Heart right ventricle (tissue), 16 donors: ENCODE measurements around the gene CFTR. TPM values are rescaled to one million over a fixed set of nuclear protein-coding genes. Genes with fewer than 3 reads are reported as not detected.
"Not testable (repeated sequence)": the region's sequence is repeated elsewhere in the genome, so short reads cannot be mapped to it uniquely, and the experiment has no call there.

Source experiments
- ATAC-seq, 8 donors: fragments of 200-7000 bp; cut with Tn5 transposase; one replicate each; pipeline ENCODE4 v1.9.1; 2020; ENCODE audit warnings: mild to moderate bottlenecking in 8 of 8, moderate library complexity in 8 of 8, moderate number of reproducible peaks in 1 of 8
- DNase-seq, 2 donors: peaks; one replicate each; pipeline ENCODE4 v3.0.0-alpha.2; 2020
- H3K27ac ChIP-seq, 10 donors: fragments of 200-600 bp; sonication (generic) in 2 of 10; one replicate each; pipeline versions ENCODE4 v1.5.0 to v1.8.0; 2020 to 2022; ENCODE audit warnings: mild to moderate bottlenecking in 3 of 10
- H3K27me3 ChIP-seq, 7 donors: fragments of 200-600 bp; one replicate each; pipeline ENCODE4 v1.8.0; 2021 to 2022; ENCODE audit warnings: mild to moderate bottlenecking in 2 of 7
- H3K36me3 ChIP-seq, 9 donors: fragments of 200-600 bp; sonication (generic) in 1 of 9; one replicate each; pipeline versions ENCODE4 v1.5.0 to v1.8.0; 2020 to 2022; ENCODE audit warnings: mild to moderate bottlenecking in 2 of 9
- H3K4me1 ChIP-seq, 9 donors: fragments of 200-600 bp; sonication (generic) in 1 of 9; one replicate each; pipeline versions ENCODE4 v1.5.0 to v1.8.0; 2020 to 2022; ENCODE audit warnings: mild to moderate bottlenecking in 4 of 9
- H3K4me3 ChIP-seq, 10 donors: fragments of 200-600 bp; sonication (generic) in 2 of 10; one replicate each; pipeline versions ENCODE4 v1.5.0 to v1.8.0; 2020 to 2022; ENCODE audit warnings: mild to moderate bottlenecking in 7 of 10, moderate library complexity in 2 of 10
- H3K9me3 ChIP-seq, 11 donors: fragments of 200-600 bp in 10 of 11; sonication (generic) in 2 of 11; one replicate each; pipeline versions ENCODE4 v1.5.0 to v1.8.0; 2013 to 2022; ENCODE audit warnings: mild to moderate bottlenecking in 2 of 11, control low read depth in 1 of 11, moderate library complexity in 1 of 11
- WGBS, 2 donors: extraction: QIAGEN DNeasy Blood & Tissue Kit; methylation state at CpG; one replicate each; pipeline ENCODE4 v1.1.7; 2013; ENCODE audit warnings: inconsistent platforms in 1 of 2; 5-methylcytosine and 5-hydroxymethylcytosine counted together
- intact Hi-C, 10 donors: fragments of 100-400 bp; cut with DNase I; formaldehyde crosslinking; loops; one replicate each; pipeline versions ENCODE4 v1.11.1 to v1.14.2; 2022
- polyA plus RNA-seq, 2 donors: library from polyadenylated mRNA; stranded (reverse); fragments of 200-250 nt; gene quantifications; one replicate each; pipeline ENCODE4 v1.2.3, GENCODE V29; 2013
- total RNA-seq, 10 donors: library from RNA; stranded (reverse); fragmentation: NEBNext Ultra II Directional in 3 of 10; extraction: Animal tissue kit (Norgen Biotek cat#: 25700) in 3 of 10; gene quantifications; one replicate each; pipeline versions ENCODE4 v1.2.1 to v1.2.4, GENCODE V29; 2021 to 2023
- TF ChIP-seq, protein P1 (sequence below), 9 donors: fragments of 200-600 bp; sonication (generic) in 2 of 9; IDR thresholded peaks; one replicate each; pipeline versions ENCODE4 v1.5.0 to v1.8.0; 2021 to 2022; ENCODE audit warnings: antibody characterized with exemption in 9 of 9, mild to moderate bottlenecking in 5 of 9, moderate library complexity in 1 of 9
- donor health status: Arrhythmogenic right ventricular cardiomyopathy.
- donor health status: ischemic (EF 13 %, LVEDD 7.1; RV severe dilation, severe dysfunction).
- donor health status: healthy with polysubstance abuse.
- donor health status: DM: no; HTN: yes; CAD: no.
- donor health status: DM: no; HTN: no; CAD: no.
- donor health status: ischemic (EF 25% LVEDD 6.9; RV normal size, moderate dysfunction).
- donor health status: ischemic (EF 25% LVEDD 5.7; RV mildly dilated, moderate dysfunction).
- donor health status: healthy.
- donor health status: DM: yes; HTN: yes; CAD: no.
- donor health status: Ischemic cardiomyopathy.
- donor health status: ischemic (EF 35%, LVEDD 5.7; RV mildly dilated, moderate dysfunction).
- donor health status: nonischemic (EF 11% LVEDD 7.7; RV severe dilation, severe dysfunction).
- donor health status: DM: yes; HTN: yes; CAD: no.
- donor health status: PGD.
- donor health status: ischemic (EF 29% LVEDD 5.4; RV normal size, mild dysfunction).
- donor health status: nonischemic (EF 23%, LVEDD 6.1; RV moderate dilation, normal function).

Gene CFTR
- total and polyA plus RNA-seq, 12 donors = 0.06 to 0.95 (median 0.25) TPM; not detected in 2

DNA sequence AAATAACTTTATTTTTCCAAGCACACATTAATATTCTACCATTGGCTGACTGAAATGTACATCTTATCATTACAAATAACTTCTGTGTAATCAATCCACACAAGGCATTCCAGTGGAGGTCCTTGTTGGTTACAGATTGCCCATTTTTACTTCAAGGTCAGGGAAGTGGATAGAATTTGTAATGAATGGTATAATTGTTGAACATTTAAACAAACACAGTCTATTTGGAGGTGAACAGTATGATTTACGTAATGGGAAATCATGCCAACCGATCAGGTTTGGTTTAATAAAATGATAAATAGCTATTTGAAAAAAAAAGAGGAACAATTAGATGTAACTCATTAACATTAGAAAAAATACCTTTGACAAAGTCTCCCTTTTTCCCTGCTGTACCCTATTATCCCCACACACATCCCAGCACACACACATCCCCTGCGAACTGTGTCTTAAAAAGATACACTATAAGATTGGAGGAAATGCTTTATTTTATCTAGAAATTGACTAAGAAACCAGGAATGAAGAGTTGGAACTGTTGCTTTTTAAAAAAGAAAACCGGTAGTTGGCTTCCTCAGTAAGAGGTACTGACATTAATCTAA, 33.5 kb upstream of the CFTR start:
- DNase-seq (no peak), ATAC-seq (no peak)
- Histone ChIP-seq H3K9me3 (peaks cover 0 to 19% (median 10%) of the 10 kb centered on the region in 11 donors), H3K36me3 (no peaks in the 10 kb centered on the region), H3K4me1 (no peaks in the 10 kb centered on the region), H3K27me3 (peaks cover 0 to 4% (median 0%) of the 10 kb centered on the region in 7 donors), H3K27ac (no peak overlapping the region), H3K4me3 (no peak overlapping the region)
- WGBS, 2 donors = 81 to 87% methylated on average over 4 of the region's 4 CpGs
- intact Hi-C loops = no loop called here
- TF ChIP-seq, protein P1, sequence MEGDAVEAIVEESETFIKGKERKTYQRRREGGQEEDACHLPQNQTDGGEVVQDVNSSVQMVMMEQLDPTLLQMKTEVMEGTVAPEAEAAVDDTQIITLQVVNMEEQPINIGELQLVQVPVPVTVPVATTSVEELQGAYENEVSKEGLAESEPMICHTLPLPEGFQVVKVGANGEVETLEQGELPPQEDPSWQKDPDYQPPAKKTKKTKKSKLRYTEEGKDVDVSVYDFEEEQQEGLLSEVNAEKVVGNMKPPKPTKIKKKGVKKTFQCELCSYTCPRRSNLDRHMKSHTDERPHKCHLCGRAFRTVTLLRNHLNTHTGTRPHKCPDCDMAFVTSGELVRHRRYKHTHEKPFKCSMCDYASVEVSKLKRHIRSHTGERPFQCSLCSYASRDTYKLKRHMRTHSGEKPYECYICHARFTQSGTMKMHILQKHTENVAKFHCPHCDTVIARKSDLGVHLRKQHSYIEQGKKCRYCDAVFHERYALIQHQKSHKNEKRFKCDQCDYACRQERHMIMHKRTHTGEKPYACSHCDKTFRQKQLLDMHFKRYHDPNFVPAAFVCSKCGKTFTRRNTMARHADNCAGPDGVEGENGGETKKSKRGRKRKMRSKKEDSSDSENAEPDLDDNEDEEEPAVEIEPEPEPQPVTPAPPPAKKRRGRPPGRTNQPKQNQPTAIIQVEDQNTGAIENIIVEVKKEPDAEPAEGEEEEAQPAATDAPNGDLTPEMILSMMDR (IDR thresholded peaks at IDR 0.05) = no peak

DNA sequence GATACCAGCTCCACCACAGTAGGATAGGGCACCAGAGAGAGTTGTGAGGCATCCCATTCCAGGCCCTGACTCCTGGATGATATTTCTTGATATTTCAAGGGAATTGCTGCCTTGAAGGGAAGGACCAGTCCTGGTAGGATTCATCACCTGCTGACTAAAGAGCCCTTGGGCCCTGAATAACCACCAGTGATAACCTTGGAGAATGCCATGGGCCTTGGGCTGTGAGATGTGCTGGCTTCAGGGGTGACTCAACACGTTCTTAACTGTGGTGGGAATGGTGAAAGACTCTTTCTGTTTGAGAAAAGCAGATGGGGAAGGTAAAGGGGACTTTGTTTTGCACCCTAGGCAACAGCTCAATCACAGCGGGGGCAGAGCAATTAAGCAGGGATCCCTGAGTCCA, 31.2 kb upstream of the CFTR start:
- Histone ChIP-seq H3K4me3 (no peak overlapping the region), H3K27ac (no peak overlapping the region), H3K36me3 (no peaks in the 10 kb centered on the region), H3K4me1 (no peaks in the 10 kb centered on the region), H3K9me3 (peaks cover 0 to 21% (median 10%) of the 10 kb centered on the region in 11 donors), H3K27me3 (peaks cover 0 to 4% (median 0%) of the 10 kb centered on the region in 7 donors)
- DNase-seq (no peak), ATAC-seq (no peak)
- 63 to 71% methylated on average over 2 of the region's 2 CpGs for WGBS, 2 donors
- intact Hi-C loops = no loop called here
- TF ChIP-seq, protein P1 (IDR thresholded peaks at IDR 0.05) = no peak

GRCh38 chr7:117458977-117459583, 20.7 kb upstream of the CFTR start:
- H3K4me3 ChIP-seq = no peak overlapping the region
- 33 to 41% methylated on average over 3 of the region's 3 CpGs for WGBS, 2 donors
- H3K36me3 ChIP-seq = no peaks in the 10 kb centered on the region
- no peak for ATAC-seq
- peaks cover 0 to 5% (median 0%) of the 10 kb centered on the region in 7 donors for H3K27me3 ChIP-seq
- no peaks in the 10 kb centered on the region for H3K4me1 ChIP-seq
- no peak overlapping the region for H3K27ac ChIP-seq
- TF ChIP-seq, protein P1 (IDR thresholded peaks at IDR 0.05) = peak; percentile 28 to 70 (median 60)
- H3K9me3 ChIP-seq = peaks cover 0 to 13% (median 0%) of the 10 kb centered on the region in 11 donors
- intact Hi-C loops = loop anchor here in 9 of 10 donors (5.0 to 10.0 kb wide), 6 partner anchors 56 to 696 kb away; no protein-coding TSS in a partner anchor
- no peak for DNase-seq

GRCh38 chr7:117459735-117460134, 20.1 kb upstream of the CFTR start:
- Histone ChIP-seq H3K36me3 (no peaks in the 10 kb centered on the region), H3K4me3 (no peak overlapping the region), H3K27ac (no peak overlapping the region), H3K9me3 (peaks cover 0 to 13% (median 0%) of the 10 kb centered on the region in 11 donors), H3K4me1 (no peaks in the 10 kb centered on the region), H3K27me3 (peaks cover 0 to 5% (median 0%) of the 10 kb centered on the region in 7 donors)
- intact Hi-C loops = loop anchor here in 9 of 10 donors (5.0 to 10.0 kb wide), 6 partner anchors 55 to 695 kb away; no protein-coding TSS in a partner anchor
- DNase-seq (no peak), ATAC-seq (no peak)
- TF ChIP-seq, protein P1 (IDR thresholded peaks at IDR 0.05) = no peak

- 93 to 95% methylated on average over 3 of the region's 4 CpGs for WGBS, 2 donors
- H3K4me3 ChIP-seq, ATAC-seq, H3K36me3 ChIP-seq, H3K27ac ChIP-seq, H3K27me3 ChIP-seq, DNase-seq, H3K4me1 ChIP-seq: not testable (repeated sequence)
- H3K9me3 ChIP-seq = peaks cover 0 to 13% (median 0%) of the 10 kb centered on the region in 11 donors
- intact Hi-C loops = loop anchor here in 2 of 10 donors (5.0 kb wide), 2 partner anchors 211 to 251 kb away; no protein-coding TSS in a partner anchor
These were observed 19.0 kb upstream of the CFTR start for GRCh38 chr7:117460815-117461214.
